ENCODE measurements around the gene AGPAT4.

The AGPAT4 gene

GRCh38 chr6:161107779-161108730 is 165.8 kb downstream of the AGPAT4 start:
- Histone ChIP-seq H3K4me3 (no peak overlapping the region), H3K27ac (no peak overlapping the region)

GRCh38 chr6:161105408-161105807 is 168.5 kb downstream of the AGPAT4 start:
- Histone ChIP-seq H3K27ac (no peak overlapping the region), H3K4me3 (no peak overlapping the region)

GRCh38 chr6:161104966-161105365 is 168.9 kb downstream of the AGPAT4 start:
- H3K4me3 ChIP-seq, result no peak overlapping the region
- no peak overlapping the region for H3K27ac ChIP-seq

- Histone ChIP-seq H3K27ac (no peak overlapping the region), H3K4me3 (no peak overlapping the region)
Measured at GRCh38 chr6:161103475-161103874, 170.4 kb downstream of the AGPAT4 start.

- H3K4me3 ChIP-seq, result no peak overlapping the region
- no peak overlapping the region for H3K27ac ChIP-seq
Measured at GRCh38 chr6:161101517-161101916, 172.3 kb downstream of the AGPAT4 start.

- Histone ChIP-seq H3K4me3 (no peak overlapping the region), H3K27ac (no peak overlapping the region)
Measured at GRCh38 chr6:161100072-161100471, 173.8 kb downstream of the AGPAT4 start.

- no peak overlapping the region for H3K4me3 ChIP-seq
- H3K27ac ChIP-seq, result no peak overlapping the region
Measured at GRCh38 chr6:161095916-161096315, 177.9 kb downstream of the AGPAT4 start.

- no peak overlapping the region for H3K27ac ChIP-seq
- no peak overlapping the region for H3K4me3 ChIP-seq
Measured at GRCh38 chr6:161094955-161095354, 178.9 kb downstream of the AGPAT4 start.

- no peak overlapping the region for H3K27ac ChIP-seq
Measured at GRCh38 chr6:161091972-161092701, 181.7 kb downstream of the AGPAT4 start.

GRCh38 chr6:161091151-161091550 is 182.7 kb downstream of the AGPAT4 start:
- no peak overlapping the region for H3K4me3 ChIP-seq
- no peak overlapping the region for H3K27ac ChIP-seq

More at GRCh38 chr6:161091972-161092701, 181.7 kb downstream of the AGPAT4 start:
- H3K4me3 ChIP-seq, result no peak overlapping the region

- Histone ChIP-seq H3K4me3 (no peak overlapping the region), H3K27ac (no peak overlapping the region)
Measured at GRCh38 chr6:161088676-161089328, 185.1 kb downstream of the AGPAT4 start.

GRCh38 chr6:161085246-161085645 is 188.6 kb downstream of the AGPAT4 start:
- Histone ChIP-seq H3K4me3 (no peak overlapping the region), H3K27ac (no peak overlapping the region)

- H3K4me3 ChIP-seq, result no peak overlapping the region
- H3K27ac ChIP-seq, result peak overlapping the region in 1 of 21 experiments; percentile 6
Measured at GRCh38 chr6:161082215-161082614, 191.6 kb downstream of the AGPAT4 start.

GRCh38 chr6:161080263-161080970 is 193.4 kb downstream of the AGPAT4 start:
- Histone ChIP-seq H3K4me3 (no peak overlapping the region), H3K27ac (peak overlapping the region in 3 of 21 experiments; percentile 26 to 44 (median 40))

Data from skin epidermis (tissue), 12 donors.